Measurements from ENCODE around the gene CNGA4.

DNA sequence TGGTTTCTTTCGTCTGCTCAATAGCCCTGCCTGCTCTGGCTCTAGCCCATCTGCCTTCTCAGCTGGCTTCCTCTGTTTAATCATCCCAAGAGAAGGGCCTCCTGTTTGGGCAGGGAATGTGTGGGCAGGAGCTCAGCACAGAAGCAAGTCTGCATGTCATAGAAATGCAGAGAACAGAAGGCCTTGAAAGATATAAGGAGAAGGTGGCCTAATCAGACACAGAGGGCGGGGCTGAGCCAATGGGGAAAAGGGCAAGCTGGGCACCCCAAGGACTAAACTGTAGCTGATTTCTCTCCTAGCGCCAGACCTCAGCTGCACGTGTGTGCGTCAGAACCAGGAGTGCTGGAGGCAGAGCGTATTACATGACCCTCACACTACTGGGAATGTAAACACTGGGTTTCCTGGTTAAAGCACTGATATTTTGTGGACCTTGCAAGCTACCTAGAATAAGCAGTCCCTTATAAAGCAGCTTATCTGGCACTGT lies 13.1 kb downstream of the CNGA4 start:
- TF ChIP-seq ZFX (IDR thresholded peaks at IDR 0.05) (no peak), POLR2A (IDR thresholded peaks at IDR 0.05; ENCODE audit: borderline replicate concordance, extremely low read depth, insufficient read depth, insufficient read length) (no peak), POLR2AphosphoS5 (IDR thresholded peaks at IDR 0.05; ENCODE audit: low read depth, low read length) (no peak), CEBPB (IDR thresholded peaks at IDR 0.05; ENCODE audit: low read depth) (no peak), TCF7L2 (IDR thresholded peaks at IDR 0.05; ENCODE audit: borderline replicate concordance, extremely low read depth, insufficient read depth, insufficient read length) (no peak)
- TF ChIP-seq, protein P1, sequence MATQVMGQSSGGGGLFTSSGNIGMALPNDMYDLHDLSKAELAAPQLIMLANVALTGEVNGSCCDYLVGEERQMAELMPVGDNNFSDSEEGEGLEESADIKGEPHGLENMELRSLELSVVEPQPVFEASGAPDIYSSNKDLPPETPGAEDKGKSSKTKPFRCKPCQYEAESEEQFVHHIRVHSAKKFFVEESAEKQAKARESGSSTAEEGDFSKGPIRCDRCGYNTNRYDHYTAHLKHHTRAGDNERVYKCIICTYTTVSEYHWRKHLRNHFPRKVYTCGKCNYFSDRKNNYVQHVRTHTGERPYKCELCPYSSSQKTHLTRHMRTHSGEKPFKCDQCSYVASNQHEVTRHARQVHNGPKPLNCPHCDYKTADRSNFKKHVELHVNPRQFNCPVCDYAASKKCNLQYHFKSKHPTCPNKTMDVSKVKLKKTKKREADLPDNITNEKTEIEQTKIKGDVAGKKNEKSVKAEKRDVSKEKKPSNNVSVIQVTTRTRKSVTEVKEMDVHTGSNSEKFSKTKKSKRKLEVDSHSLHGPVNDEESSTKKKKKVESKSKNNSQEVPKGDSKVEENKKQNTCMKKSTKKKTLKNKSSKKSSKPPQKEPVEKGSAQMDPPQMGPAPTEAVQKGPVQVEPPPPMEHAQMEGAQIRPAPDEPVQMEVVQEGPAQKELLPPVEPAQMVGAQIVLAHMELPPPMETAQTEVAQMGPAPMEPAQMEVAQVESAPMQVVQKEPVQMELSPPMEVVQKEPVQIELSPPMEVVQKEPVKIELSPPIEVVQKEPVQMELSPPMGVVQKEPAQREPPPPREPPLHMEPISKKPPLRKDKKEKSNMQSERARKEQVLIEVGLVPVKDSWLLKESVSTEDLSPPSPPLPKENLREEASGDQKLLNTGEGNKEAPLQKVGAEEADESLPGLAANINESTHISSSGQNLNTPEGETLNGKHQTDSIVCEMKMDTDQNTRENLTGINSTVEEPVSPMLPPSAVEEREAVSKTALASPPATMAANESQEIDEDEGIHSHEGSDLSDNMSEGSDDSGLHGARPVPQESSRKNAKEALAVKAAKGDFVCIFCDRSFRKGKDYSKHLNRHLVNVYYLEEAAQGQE (IDR thresholded peaks at IDR 0.05; ENCODE audit: low read depth) = no peak
- TF ChIP-seq, protein P2, sequence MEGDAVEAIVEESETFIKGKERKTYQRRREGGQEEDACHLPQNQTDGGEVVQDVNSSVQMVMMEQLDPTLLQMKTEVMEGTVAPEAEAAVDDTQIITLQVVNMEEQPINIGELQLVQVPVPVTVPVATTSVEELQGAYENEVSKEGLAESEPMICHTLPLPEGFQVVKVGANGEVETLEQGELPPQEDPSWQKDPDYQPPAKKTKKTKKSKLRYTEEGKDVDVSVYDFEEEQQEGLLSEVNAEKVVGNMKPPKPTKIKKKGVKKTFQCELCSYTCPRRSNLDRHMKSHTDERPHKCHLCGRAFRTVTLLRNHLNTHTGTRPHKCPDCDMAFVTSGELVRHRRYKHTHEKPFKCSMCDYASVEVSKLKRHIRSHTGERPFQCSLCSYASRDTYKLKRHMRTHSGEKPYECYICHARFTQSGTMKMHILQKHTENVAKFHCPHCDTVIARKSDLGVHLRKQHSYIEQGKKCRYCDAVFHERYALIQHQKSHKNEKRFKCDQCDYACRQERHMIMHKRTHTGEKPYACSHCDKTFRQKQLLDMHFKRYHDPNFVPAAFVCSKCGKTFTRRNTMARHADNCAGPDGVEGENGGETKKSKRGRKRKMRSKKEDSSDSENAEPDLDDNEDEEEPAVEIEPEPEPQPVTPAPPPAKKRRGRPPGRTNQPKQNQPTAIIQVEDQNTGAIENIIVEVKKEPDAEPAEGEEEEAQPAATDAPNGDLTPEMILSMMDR (IDR thresholded peaks at IDR 0.05 in 2 of 3, conservative IDR thresholded peaks at IDR 0.05 in 1 of 3; ENCODE audit: borderline replicate concordance in 1 of 3, insufficient read depth in 1 of 3, low read depth in 2 of 3, low read length in 2 of 3) = no peak

Data from HCT116 (cell line).